Fibroblast of lung (primary cell): Measurements from ENCODE around the gene NUP98. TPM values are rescaled to one million over a fixed set of nuclear protein-coding genes. Genes with fewer than 3 reads are reported as not detected.

Experiments used
- DNase-seq, 2 donors: peaks; one replicate each; pipeline versions ENCODE4 v3.0.0 to v3.0.0-alpha.2; 2010; ENCODE audit warnings: low read depth in 2 of 2
- H2AFZ ChIP-seq: 2 replicates; pipeline ENCODE4 v1.5.1; 2012; ENCODE audit warnings: low read length, control low read depth, inconsistent platforms
- H3K27ac ChIP-seq: 2 replicates; pipeline ENCODE4 v1.5.1; 2011; ENCODE audit warnings: low read length, control low read depth; ENCODE audit not compliant: insufficient read depth
- H3K27me3 ChIP-seq: 2 replicates; pipeline ENCODE4 v1.5.1; 2011; ENCODE audit warnings: mild to moderate bottlenecking, low read length; ENCODE audit not compliant: control insufficient read depth, insufficient read depth
- H3K36me3 ChIP-seq: 2 replicates; pipeline ENCODE4 v1.5.1; 2011; ENCODE audit warnings: low read length; ENCODE audit not compliant: control insufficient read depth, insufficient read depth
- H3K4me1 ChIP-seq: 2 replicates; pipeline ENCODE4 v1.5.1; 2011; ENCODE audit warnings: low read length; ENCODE audit not compliant: control insufficient read depth, insufficient read depth; ENCODE audit errors: extremely low read depth
- H3K4me2 ChIP-seq: 2 replicates; pipeline ENCODE4 v1.5.1; 2011; ENCODE audit warnings: low read length, control low read depth; ENCODE audit not compliant: insufficient read depth; ENCODE audit errors: extremely low read depth
- H3K4me3 ChIP-seq, 4 experiments: fragments of 200-600 bp in 1 of 4; sonication (generic) in 1 of 4; replicated peaks in 1 of 4; 2 replicates each; pipeline ENCODE4 v1.5.1; 2011 to 2016; ENCODE audit warnings: low read length in 4 of 4, low read depth in 3 of 4, mild to moderate bottlenecking in 3 of 4, control low read depth in 2 of 4, inconsistent platforms in 1 of 4, mixed read lengths in 1 of 4; ENCODE audit not compliant: insufficient read depth in 1 of 4; ENCODE audit errors: control extremely low read depth in 1 of 4
- H3K79me2 ChIP-seq: 2 replicates; pipeline ENCODE4 v1.5.1; 2012; ENCODE audit warnings: mild to moderate bottlenecking, low read length, inconsistent platforms; ENCODE audit not compliant: control insufficient read depth, insufficient read depth
- H3K9ac ChIP-seq: 2 replicates; pipeline ENCODE4 v1.5.1; 2011; ENCODE audit warnings: mild to moderate bottlenecking, low read length, control low read depth; ENCODE audit not compliant: insufficient read depth
- H3K9me3 ChIP-seq: 2 replicates; pipeline ENCODE4 v1.5.1; 2012; ENCODE audit warnings: low read depth, low read length; ENCODE audit not compliant: control insufficient read depth, insufficient read depth
- H4K20me1 ChIP-seq: 2 replicates; pipeline ENCODE4 v1.5.1; 2011; ENCODE audit warnings: low read length; ENCODE audit not compliant: control insufficient read depth, insufficient read depth; ENCODE audit errors: extremely low read depth
- EZH2 ChIP-seq: IDR thresholded peaks from 2 replicates; pipeline ENCODE4 v1.5.1; 2012; ENCODE audit warnings: low read length, control low read depth, mild to moderate bottlenecking; ENCODE audit errors: missing control alignments
- polyA plus RNA-seq, 2 donors: library from polyadenylated mRNA; depleted of rRNA in 1 of 2; stranded (reverse) in 1 of 2; unstranded in 1 of 2; fragments of >200 nt; gene quantifications; 2 replicates each; pipeline ENCODE4 v1.2.1, GENCODE V29; 2011 to 2012; ENCODE audit warnings: missing spikeins in 1 of 2
- total RNA-seq: library from RNA; depleted of rRNA; stranded (reverse); fragments of >200 nt; gene quantifications from 2 replicates; pipeline ENCODE4 v1.2.1, GENCODE V29; 2014
- TF ChIP-seq, protein P1 (sequence below), 2 donors: IDR thresholded peaks in 1 of 2; conservative IDR thresholded peaks in 1 of 2; 1 replicate in 1 of 2; 2 replicates in 1 of 2; pipeline ENCODE4 v1.5.1; 2011 to 2012; ENCODE audit warnings: low read length in 2 of 2, control low read depth in 1 of 2, inconsistent platforms in 1 of 2, low read depth in 1 of 2, mild to moderate bottlenecking in 1 of 2

Gene NUP98
- total and polyA plus RNA-seq, 2 donors (not counting 1 experiment from before 2014, with no cell fraction given), result 60.6 to 99.6 TPM

DNA sequence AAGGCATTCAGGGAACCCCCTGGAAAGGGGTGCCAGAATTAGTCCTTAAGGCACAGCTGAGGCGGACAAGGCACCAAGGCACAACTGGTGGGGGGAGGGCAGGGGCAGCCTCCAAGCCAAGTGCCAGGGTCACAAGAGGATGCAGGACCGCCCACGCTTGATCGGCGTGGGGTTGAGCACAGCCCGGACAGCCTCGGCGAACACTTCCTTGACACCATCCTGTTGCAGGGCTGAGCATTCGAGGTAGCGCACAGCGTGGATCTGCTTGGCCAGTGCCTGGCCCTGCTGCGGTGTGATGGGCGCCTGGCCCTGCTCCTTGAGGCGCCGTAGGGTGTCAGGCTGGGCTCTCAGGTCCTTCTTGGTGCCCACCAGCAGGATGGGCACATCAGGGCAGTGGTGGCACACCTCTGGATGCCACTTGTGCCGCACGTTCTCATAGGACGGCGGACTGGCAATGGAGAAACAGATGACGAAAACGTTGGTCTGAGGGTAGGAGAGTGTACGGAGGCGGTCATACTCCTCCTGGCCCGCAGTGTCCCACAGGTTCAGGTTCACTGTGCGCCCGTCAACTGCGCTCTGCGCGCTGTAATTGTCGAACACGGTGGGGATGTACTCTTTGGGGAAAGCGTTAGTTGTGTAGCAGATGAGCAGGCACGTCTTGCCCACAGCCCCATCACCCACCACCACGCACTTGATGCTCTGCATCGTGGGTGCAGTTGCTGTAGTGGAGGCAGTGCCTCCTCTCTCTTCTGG, 30.3 kb upstream of the NUP98 start:
- Histone ChIP-seq H3K9ac (no peak overlapping the region), H3K4me3 (no peak overlapping the region), H3K36me3 (peaks cover 5% of the 10 kb centered on the region), H3K27me3 (no peaks in the 10 kb centered on the region), H3K4me1 (no peaks in the 10 kb centered on the region), H3K27ac (no peak overlapping the region), H3K9me3 (no peaks in the 10 kb centered on the region), H3K79me2 (peaks cover 28% of the 10 kb centered on the region), H2AFZ (no peak overlapping the region), H3K4me2 (no peak overlapping the region), H4K20me1 (no peaks in the 10 kb centered on the region)
- TF ChIP-seq EZH2, result no peak
- TF ChIP-seq, protein P1, sequence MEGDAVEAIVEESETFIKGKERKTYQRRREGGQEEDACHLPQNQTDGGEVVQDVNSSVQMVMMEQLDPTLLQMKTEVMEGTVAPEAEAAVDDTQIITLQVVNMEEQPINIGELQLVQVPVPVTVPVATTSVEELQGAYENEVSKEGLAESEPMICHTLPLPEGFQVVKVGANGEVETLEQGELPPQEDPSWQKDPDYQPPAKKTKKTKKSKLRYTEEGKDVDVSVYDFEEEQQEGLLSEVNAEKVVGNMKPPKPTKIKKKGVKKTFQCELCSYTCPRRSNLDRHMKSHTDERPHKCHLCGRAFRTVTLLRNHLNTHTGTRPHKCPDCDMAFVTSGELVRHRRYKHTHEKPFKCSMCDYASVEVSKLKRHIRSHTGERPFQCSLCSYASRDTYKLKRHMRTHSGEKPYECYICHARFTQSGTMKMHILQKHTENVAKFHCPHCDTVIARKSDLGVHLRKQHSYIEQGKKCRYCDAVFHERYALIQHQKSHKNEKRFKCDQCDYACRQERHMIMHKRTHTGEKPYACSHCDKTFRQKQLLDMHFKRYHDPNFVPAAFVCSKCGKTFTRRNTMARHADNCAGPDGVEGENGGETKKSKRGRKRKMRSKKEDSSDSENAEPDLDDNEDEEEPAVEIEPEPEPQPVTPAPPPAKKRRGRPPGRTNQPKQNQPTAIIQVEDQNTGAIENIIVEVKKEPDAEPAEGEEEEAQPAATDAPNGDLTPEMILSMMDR (conservative IDR thresholded peaks at IDR 0.05 in 1 of 2, IDR thresholded peaks at IDR 0.05 in 1 of 2; ENCODE audit: low read depth in 1 of 2, low read length in 2 of 2), result no peak
- no peak for DNase-seq

DNA sequence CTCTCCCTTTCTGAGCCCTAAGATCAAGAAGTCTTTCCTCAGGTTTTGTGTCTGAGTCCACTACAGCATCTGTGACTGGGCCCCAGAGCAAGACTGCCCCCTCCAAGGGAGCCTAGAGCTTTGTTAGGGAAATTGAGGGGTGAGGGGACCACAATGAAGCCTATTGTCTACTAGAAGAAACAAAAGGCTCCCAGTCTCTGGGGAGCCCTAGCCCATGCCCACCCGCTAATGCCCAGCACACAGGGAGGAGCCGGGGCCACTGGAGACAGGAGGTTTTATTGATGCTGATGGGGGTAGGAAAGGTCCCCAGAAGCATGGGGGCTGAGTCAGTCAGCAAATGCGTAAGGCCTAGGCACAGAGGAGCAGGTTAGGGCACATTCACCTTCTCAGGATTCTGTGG, 29.4 kb upstream of the NUP98 start:
- no peak for TF ChIP-seq EZH2
- TF ChIP-seq, protein P1 (conservative IDR thresholded peaks at IDR 0.05 in 1 of 2, IDR thresholded peaks at IDR 0.05 in 1 of 2; ENCODE audit: low read depth in 1 of 2, low read length in 2 of 2), result no peak
- Histone ChIP-seq H3K4me3 (no peak overlapping the region), H3K27me3 (no peaks in the 10 kb centered on the region), H4K20me1 (no peaks in the 10 kb centered on the region), H3K27ac (no peak overlapping the region), H2AFZ (no peak overlapping the region), H3K9me3 (no peaks in the 10 kb centered on the region), H3K36me3 (peaks cover 5% of the 10 kb centered on the region), H3K9ac (no peak overlapping the region), H3K4me1 (no peaks in the 10 kb centered on the region), H3K4me2 (no peak overlapping the region), H3K79me2 (peaks cover 19% of the 10 kb centered on the region)
- DNase-seq, result no peak

DNA sequence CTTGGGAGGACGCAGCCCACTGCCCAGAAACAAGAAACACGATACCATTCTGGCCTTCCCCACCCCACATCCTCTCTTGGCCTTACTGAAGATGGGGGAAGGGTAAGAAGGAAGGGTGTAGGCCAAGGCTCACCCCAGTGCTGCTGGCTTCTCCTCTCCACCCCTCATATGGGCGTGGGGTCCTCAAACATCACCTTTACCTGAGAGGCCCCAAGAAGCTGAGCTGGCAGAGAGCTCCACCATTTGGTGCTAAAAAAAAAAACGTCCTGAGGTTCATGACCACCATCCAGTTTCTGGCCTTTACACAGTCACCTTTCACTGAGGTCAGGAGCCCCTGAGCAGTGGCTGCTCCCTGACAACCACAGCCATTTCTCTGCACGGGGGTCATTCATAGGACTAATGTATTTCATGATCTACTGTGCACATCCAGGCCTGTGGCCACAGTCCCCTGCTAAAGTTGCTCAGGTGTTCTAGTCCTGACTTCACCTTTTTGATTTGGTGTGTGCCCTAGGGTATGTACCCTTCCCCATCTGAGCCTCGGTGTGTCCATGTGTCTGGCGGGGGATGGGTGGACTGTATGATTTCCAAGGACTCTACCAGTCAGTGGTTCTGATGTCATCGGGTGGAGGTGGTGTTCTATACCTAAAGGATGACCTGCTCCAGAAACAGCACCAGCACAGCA, 28.3 kb upstream of the NUP98 start:
- Histone ChIP-seq H3K4me3 (no peak overlapping the region), H3K9ac (no peak overlapping the region), H3K9me3 (no peaks in the 10 kb centered on the region), H3K79me2 (peaks cover 8% of the 10 kb centered on the region), H3K4me1 (no peaks in the 10 kb centered on the region), H2AFZ (no peak overlapping the region), H3K36me3 (peaks cover 5% of the 10 kb centered on the region), H4K20me1 (no peaks in the 10 kb centered on the region), H3K27ac (no peak overlapping the region), H3K4me2 (no peak overlapping the region), H3K27me3 (no peaks in the 10 kb centered on the region)
- DNase-seq, result no peak
- no peak for TF ChIP-seq EZH2
- TF ChIP-seq, protein P1 (conservative IDR thresholded peaks at IDR 0.05 in 1 of 2, IDR thresholded peaks at IDR 0.05 in 1 of 2; ENCODE audit: low read depth in 1 of 2, low read length in 2 of 2), result no peak
